Measurements from ENCODE around the gene TRPV5. TPM values are rescaled to one million over a fixed set of nuclear protein-coding genes. Genes with fewer than 3 reads are reported as not detected.

The TRPV5 gene
- total RNA-seq, 2 experiments from 2014 or later, result 0.06 TPM; not detected in 1

DNA sequence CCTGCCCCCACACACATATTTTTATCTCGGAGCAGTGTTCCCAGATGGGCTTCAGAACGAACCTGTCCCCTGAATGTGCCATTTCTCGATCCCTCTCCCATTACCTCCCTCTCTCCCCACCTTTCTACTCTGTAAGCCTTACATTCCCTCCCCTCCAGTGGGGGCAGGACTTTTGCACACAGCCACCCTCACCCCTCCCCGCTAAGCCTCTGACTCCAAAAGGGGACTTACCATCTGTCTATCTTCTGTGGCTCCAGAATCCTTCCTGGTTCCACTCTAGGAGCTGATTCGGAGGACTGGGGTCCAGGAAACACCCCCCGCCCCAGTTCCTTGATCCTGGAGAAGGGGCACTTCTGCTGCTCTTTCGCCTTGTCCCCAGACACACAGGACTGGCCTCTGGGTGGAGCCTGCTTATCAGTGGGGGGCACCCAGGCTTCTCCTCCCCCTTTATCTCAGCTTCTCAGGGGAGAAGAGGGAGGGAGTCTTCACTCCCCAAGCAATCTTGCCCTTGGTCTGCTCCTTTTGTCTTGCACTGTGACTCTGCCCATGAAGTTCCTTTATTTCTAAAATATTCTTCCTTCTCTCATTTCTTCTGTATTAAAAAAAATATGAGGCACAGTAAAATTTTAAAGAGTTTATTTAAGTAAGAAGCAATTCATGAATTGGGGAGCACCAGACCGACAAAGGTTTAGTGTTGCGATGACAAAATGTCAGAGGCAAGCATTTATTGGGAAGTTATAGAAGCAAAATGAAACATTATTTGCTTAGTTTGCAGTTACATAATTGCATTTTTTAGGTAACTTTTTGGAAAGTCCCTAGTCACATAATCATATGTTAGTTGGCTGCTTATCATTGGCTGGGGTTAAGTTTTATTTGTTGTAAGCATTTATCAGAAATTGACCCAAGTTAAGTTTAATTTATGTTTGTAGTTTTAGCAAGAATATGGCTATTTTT, 28.7 kb upstream of the TRPV5 start, which contains the start of gene KEL:
TSS of gene KEL (minus strand) at position 391 of the 954 bp plus-strand sequence. CDS start at position 234, 157 bp downstream.
- TF ChIP-seq, protein P1, sequence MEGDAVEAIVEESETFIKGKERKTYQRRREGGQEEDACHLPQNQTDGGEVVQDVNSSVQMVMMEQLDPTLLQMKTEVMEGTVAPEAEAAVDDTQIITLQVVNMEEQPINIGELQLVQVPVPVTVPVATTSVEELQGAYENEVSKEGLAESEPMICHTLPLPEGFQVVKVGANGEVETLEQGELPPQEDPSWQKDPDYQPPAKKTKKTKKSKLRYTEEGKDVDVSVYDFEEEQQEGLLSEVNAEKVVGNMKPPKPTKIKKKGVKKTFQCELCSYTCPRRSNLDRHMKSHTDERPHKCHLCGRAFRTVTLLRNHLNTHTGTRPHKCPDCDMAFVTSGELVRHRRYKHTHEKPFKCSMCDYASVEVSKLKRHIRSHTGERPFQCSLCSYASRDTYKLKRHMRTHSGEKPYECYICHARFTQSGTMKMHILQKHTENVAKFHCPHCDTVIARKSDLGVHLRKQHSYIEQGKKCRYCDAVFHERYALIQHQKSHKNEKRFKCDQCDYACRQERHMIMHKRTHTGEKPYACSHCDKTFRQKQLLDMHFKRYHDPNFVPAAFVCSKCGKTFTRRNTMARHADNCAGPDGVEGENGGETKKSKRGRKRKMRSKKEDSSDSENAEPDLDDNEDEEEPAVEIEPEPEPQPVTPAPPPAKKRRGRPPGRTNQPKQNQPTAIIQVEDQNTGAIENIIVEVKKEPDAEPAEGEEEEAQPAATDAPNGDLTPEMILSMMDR (conservative IDR thresholded peaks at IDR 0.05; ENCODE audit: low read length), result no peak
- TF ChIP-seq EZH2phosphoT487 (IDR thresholded peaks at IDR 0.05; ENCODE audit: borderline replicate concordance, low read depth, low read length), result no peak
- CTCF ChIA-PET (ENCODE audit: unreplicated experiment), result no interaction called here
- H3K79me2 ChIP-seq (ENCODE audit: insufficient read depth, low read depth, low read length), result no peaks in the 10 kb centered on the region
- no peak within 1 kb of the TSS for H3K4me2 ChIP-seq (ENCODE audit: low read length)
- H4K20me1 ChIP-seq (ENCODE audit: insufficient read depth, low read length), result no peaks in the 10 kb centered on the region
- no peaks in the 10 kb centered on the region for H3K9me3 ChIP-seq (ENCODE audit: low read length)
- H3K9me2 ChIP-seq (ENCODE audit: insufficient read depth, low read length), result no peaks in the 10 kb centered on the region
- BruUV-seq (replicated peaks), result no TSS peak
- no peaks in the 10 kb centered on the region for H3K36me3 ChIP-seq (ENCODE audit: insufficient read depth, low read length)
- POLR2A ChIA-PET, result no interaction called here
- no peak within 1 kb of the TSS for H2AFZ ChIP-seq (ENCODE audit: low read length)
- DNase-seq (ENCODE audit: low spot score), result no peak
- H3K4me3 ChIP-seq (ENCODE audit: low read depth, low read length, poor library complexity, severe bottlenecking), result no peak within 1 kb of the TSS
- intact Hi-C loops (cut with micrococcal nuclease; ENCODE audit: unreplicated experiment), result no loop called here
- no peak within 1 kb of the TSS for H3K27ac ChIP-seq (ENCODE audit: low read depth, low read length, poor library complexity, severe bottlenecking)
- no peaks in the 10 kb centered on the region for H3K4me1 ChIP-seq (ENCODE audit: insufficient read depth, low read length, poor library complexity, severe bottlenecking)

DNA sequence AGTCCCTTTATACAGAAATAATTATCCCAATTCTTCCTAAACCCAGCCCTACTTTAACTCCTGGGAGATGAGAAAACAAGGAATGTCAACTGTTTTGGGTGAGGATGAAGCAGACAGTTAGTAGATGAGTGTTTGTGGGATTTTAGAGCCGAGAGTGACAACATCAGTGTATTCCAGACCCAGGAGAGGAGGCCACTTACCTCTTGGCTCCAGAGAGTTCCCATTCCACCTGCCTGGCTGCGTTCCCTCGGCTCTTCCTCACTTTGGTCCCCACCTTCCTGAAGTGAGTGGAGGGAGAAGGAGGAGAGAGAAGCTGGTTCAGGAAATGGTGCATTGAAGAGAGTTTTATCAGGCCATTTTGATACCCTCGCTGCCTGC, 28.0 kb upstream of the TRPV5 start:
- no peak overlapping the region for H3K4me3 ChIP-seq (ENCODE audit: low read depth, low read length, poor library complexity, severe bottlenecking)
- ChIA-PET POLR2A (no interaction called here), CTCF (ENCODE audit: unreplicated experiment) (no interaction called here)
- H3K9me3 ChIP-seq (ENCODE audit: low read length), result no peaks in the 10 kb centered on the region
- no peaks in the 10 kb centered on the region for H4K20me1 ChIP-seq (ENCODE audit: insufficient read depth, low read length)
- DNase-seq (ENCODE audit: low spot score), result no peak
- H3K36me3 ChIP-seq (ENCODE audit: insufficient read depth, low read length), result no peaks in the 10 kb centered on the region
- intact Hi-C loops (cut with micrococcal nuclease; ENCODE audit: unreplicated experiment), result no loop called here
- no peaks in the 10 kb centered on the region for H3K4me1 ChIP-seq (ENCODE audit: insufficient read depth, low read length, poor library complexity, severe bottlenecking)
- H2AFZ ChIP-seq (ENCODE audit: low read length), result no peak overlapping the region
- TF ChIP-seq EZH2phosphoT487 (IDR thresholded peaks at IDR 0.05; ENCODE audit: borderline replicate concordance, low read depth, low read length), result no peak
- TF ChIP-seq, protein P1 (conservative IDR thresholded peaks at IDR 0.05; ENCODE audit: low read length), result no peak
- no peak overlapping the region for H3K4me2 ChIP-seq (ENCODE audit: low read length)
- no peak overlapping the region for H3K27ac ChIP-seq (ENCODE audit: low read depth, low read length, poor library complexity, severe bottlenecking)
- no peaks in the 10 kb centered on the region for H3K9me2 ChIP-seq (ENCODE audit: insufficient read depth, low read length)
- H3K79me2 ChIP-seq (ENCODE audit: insufficient read depth, low read depth, low read length), result no peaks in the 10 kb centered on the region
- BruUV-seq (replicated peaks), result no TSS peak

DNA sequence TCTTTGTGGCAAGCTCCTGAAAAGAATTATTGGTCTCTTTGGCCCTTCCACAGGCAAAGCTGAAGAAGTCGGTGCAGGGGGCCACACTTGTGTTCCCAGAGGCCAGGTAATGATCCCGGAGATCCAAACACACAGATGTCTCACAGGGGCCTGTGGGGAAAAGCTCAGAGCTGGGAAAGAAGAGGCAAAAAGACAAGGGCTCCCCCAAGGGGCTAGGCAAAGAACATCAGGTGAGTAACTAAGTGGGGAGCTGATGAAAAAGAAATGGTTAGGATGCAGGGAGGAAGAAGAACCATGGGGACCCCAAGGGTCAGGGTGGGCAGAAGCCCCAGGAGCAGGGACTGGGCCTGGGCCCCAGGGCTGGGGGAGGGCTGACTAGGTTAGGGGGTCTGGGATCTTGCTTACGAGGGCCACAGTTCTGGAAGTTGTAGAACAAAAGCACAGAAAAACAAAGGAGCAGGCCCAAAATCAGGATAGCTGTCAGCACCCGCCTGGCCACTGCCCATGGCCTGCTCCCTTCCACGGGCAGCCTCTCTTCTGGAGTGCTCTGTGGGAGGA, 27.5 kb upstream of the TRPV5 start:
- CTCF ChIA-PET (ENCODE audit: unreplicated experiment), result no interaction called here
- Histone ChIP-seq H3K4me3 (ENCODE audit: low read depth, low read length, poor library complexity, severe bottlenecking) (no peak overlapping the region), H3K27ac (ENCODE audit: low read depth, low read length, poor library complexity, severe bottlenecking) (no peak overlapping the region), H3K4me2 (ENCODE audit: low read length) (no peak overlapping the region), H3K36me3 (ENCODE audit: insufficient read depth, low read length) (no peaks in the 10 kb centered on the region), H3K9me3 (ENCODE audit: low read length) (no peaks in the 10 kb centered on the region), H3K4me1 (ENCODE audit: insufficient read depth, low read length, poor library complexity, severe bottlenecking) (no peaks in the 10 kb centered on the region), H4K20me1 (ENCODE audit: insufficient read depth, low read length) (no peaks in the 10 kb centered on the region), H2AFZ (ENCODE audit: low read length) (no peak overlapping the region), H3K9me2 (ENCODE audit: insufficient read depth, low read length) (no peaks in the 10 kb centered on the region), H3K79me2 (ENCODE audit: insufficient read depth, low read depth, low read length) (no peaks in the 10 kb centered on the region)
- TF ChIP-seq, protein P1 (conservative IDR thresholded peaks at IDR 0.05; ENCODE audit: low read length), result peak; percentile 63
- no peak for TF ChIP-seq EZH2phosphoT487 (IDR thresholded peaks at IDR 0.05; ENCODE audit: borderline replicate concordance, low read depth, low read length)
- DNase-seq (ENCODE audit: low spot score), result no peak
- intact Hi-C loops (cut with micrococcal nuclease; ENCODE audit: unreplicated experiment), result no loop called here
- POLR2A ChIA-PET, result no interaction called here
- BruUV-seq (replicated peaks), result no TSS peak

Data from OCI-LY7 (cell line).